ENCODE results near the gene POU3F2.

- TF ChIP-seq ESRRA (IDR thresholded peaks at IDR 0.05; ENCODE audit: borderline replicate concordance, low read length): no peak
- no peak for TF ChIP-seq CTCF (IDR thresholded peaks at IDR 0.05)
- no peak for TF ChIP-seq POLR2A (IDR thresholded peaks at IDR 0.05; ENCODE audit: low read length)
- TF ChIP-seq MAX (IDR thresholded peaks at IDR 0.05): no peak
- no peak for TF ChIP-seq KDM5A (IDR thresholded peaks at IDR 0.05)
- TF ChIP-seq USF2 (IDR thresholded peaks at IDR 0.05): no peak
- TF ChIP-seq MAFK (IDR thresholded peaks at IDR 0.05; ENCODE audit: partially characterized antibody): no peak
- TF ChIP-seq CEBPB (IDR thresholded peaks at IDR 0.05): no peak
Measured at GRCh38 chr6:98831959-98832283, 2.5 kb upstream of the POU3F2 start.
